B cell (primary cell): ENCODE data around the gene XCL2. TPM values are rescaled to one million over a fixed set of nuclear protein-coding genes. Genes with fewer than 3 reads are reported as not detected.

ENCODE experiments used
- ATAC-seq: fragments of 200-7000 bp; cut with Tn5 transposase; one replicate; pipeline ENCODE4 v1.10.0; 2021; ENCODE audit warnings: low read depth, mild to moderate bottlenecking, moderate number of reproducible peaks, moderate library complexity
- CTCF ChIA-PET: fragments of 350-600 bp; sonication (Branson Sonifier 250); formaldehyde crosslinking; loops from one replicate; lab custom pipeline; 2021; ENCODE audit warnings: antibody characterized with exemption, inconsistent platforms; lab: Charles Lee
- POLR2A ChIA-PET: fragments of 350-600 bp; sonication (Branson Sonifier 250); formaldehyde crosslinking; loops from one replicate; lab custom pipeline; 2021; ENCODE audit warnings: antibody characterized with exemption; lab: Charles Lee
- DNase-seq: peaks from one replicate; pipeline ENCODE4 v3.0.0; 2013
- H2AFZ ChIP-seq: 2 replicates; pipeline ENCODE4 v1.6.1; 2012; ENCODE audit warnings: mild to moderate bottlenecking, low read depth, low read length; ENCODE audit not compliant: insufficient read depth, poor library complexity, severe bottlenecking
- H3K27ac ChIP-seq, 2 donors: 1 replicate in 1 of 2; 2 replicates in 1 of 2; pipeline ENCODE4 v1.5.1; 2012 to 2013; ENCODE audit warnings: low read length in 2 of 2, mild to moderate bottlenecking in 2 of 2, moderate library complexity in 1 of 2
- H3K27me3 ChIP-seq, 4 experiments: fragments of 200-600 bp in 1 of 4; sonication (generic) in 1 of 4; replicated peaks in 1 of 4; 1 replicate in 2 of 4; 2 replicates in 2 of 4; pipeline versions ENCODE4 v1.6.1 to v1.7.0; 2013 to 2016; ENCODE audit warnings: low read length in 3 of 4, mild to moderate bottlenecking in 2 of 4, mixed read lengths in 1 of 4, moderate library complexity in 1 of 4; ENCODE audit not compliant: insufficient read depth in 4 of 4, control insufficient read depth in 3 of 4; ENCODE audit errors: control extremely low read depth in 1 of 4
- H3K36me3 ChIP-seq, 2 experiments: replicated peaks in 1 of 2; 1 replicate in 1 of 2; 2 replicates in 1 of 2; pipeline versions ENCODE4 v1.6.1 to v1.7.1; 2013; ENCODE audit warnings: low read length in 1 of 2; ENCODE audit not compliant: insufficient read depth in 2 of 2, control insufficient read depth in 1 of 2; ENCODE audit errors: control extremely low read depth in 1 of 2, extremely low read depth in 1 of 2
- H3K4me1 ChIP-seq, 2 donors: fragments of 200-600 bp in 1 of 2; sonication (generic) in 1 of 2; 1 replicate in 1 of 2; 2 replicates in 1 of 2; pipeline versions ENCODE4 v1.5.1 to v1.6.1; 2013 to 2017; ENCODE audit warnings: low read length in 2 of 2; ENCODE audit not compliant: control insufficient read depth in 2 of 2, insufficient read depth in 2 of 2
- H3K4me2 ChIP-seq: replicated peaks from 2 replicates; pipeline ENCODE3; 2012; ENCODE audit warnings: mild to moderate bottlenecking, low read depth, low read length; ENCODE audit not compliant: poor library complexity, severe bottlenecking
- H3K4me3 ChIP-seq, 5 experiments: fragments of 200-600 bp in 1 of 5; sonication (generic) in 1 of 5; 1 replicate in 3 of 5; 2 replicates in 2 of 5; pipeline versions ENCODE4 v1.5.1 to v1.7.0; 2011 to 2016; ENCODE audit warnings: low read length in 4 of 5, mild to moderate bottlenecking in 4 of 5, low read depth in 2 of 5, control low read depth in 1 of 5, moderate library complexity in 1 of 5; ENCODE audit not compliant: insufficient read depth in 1 of 5; ENCODE audit errors: control extremely low read depth in 1 of 5, extremely low read depth in 1 of 5
- H3K79me2 ChIP-seq: fragments of 200-600 bp; sonication (generic); one replicate; pipeline ENCODE4 v1.6.0; 2016; ENCODE audit warnings: low read length; ENCODE audit not compliant: control insufficient read depth, insufficient read depth
- H3K9ac ChIP-seq: fragments of 200-600 bp; sonication (generic); 2 replicates; pipeline ENCODE4 v1.6.1; 2017; ENCODE audit warnings: mild to moderate bottlenecking, low read length, moderate library complexity
- H3K9me3 ChIP-seq, 3 donors: one replicate each; pipeline versions ENCODE4 v1.6.1 to v1.7.1; 2013; ENCODE audit warnings: low read length in 2 of 3; ENCODE audit not compliant: control insufficient read depth in 2 of 3, insufficient read depth in 1 of 3; ENCODE audit errors: control extremely low read depth in 1 of 3
- H4K20me1 ChIP-seq: 2 replicates; pipeline ENCODE4 v1.6.0; 2012; ENCODE audit warnings: mild to moderate bottlenecking, low read length; ENCODE audit not compliant: insufficient read depth, control insufficient read depth, poor library complexity, severe bottlenecking
- H3K27ac Mint-ChIP-seq: one replicate; pipeline ENCODE4 v1.8.0; 2021; ENCODE audit warnings: mixed read lengths
- H3K27me3 Mint-ChIP-seq: one replicate; pipeline ENCODE4 v1.8.0; 2021; ENCODE audit warnings: mixed read lengths
- H3K4me1 Mint-ChIP-seq: one replicate; pipeline ENCODE4 v1.8.0; 2021; ENCODE audit warnings: mixed read lengths
- H3K4me3 Mint-ChIP-seq: one replicate; pipeline ENCODE4 v1.8.0; 2021; ENCODE audit warnings: mixed read lengths
- H3K9me3 Mint-ChIP-seq: one replicate; pipeline ENCODE4 v1.8.0; 2022; ENCODE audit warnings: mixed read lengths; ENCODE audit not compliant: insufficient read depth
- CTCF ChIP-seq: fragments of 200-600 bp; IDR thresholded peaks from one replicate; pipeline ENCODE4 v1.8.0; 2022; ENCODE audit warnings: antibody characterized with exemption, mild to moderate bottlenecking
- EZH2 ChIP-seq: IDR thresholded peaks from 2 replicates; pipeline ENCODE4 v1.6.1; 2012; ENCODE audit warnings: borderline replicate concordance, low read depth, mild to moderate bottlenecking, moderate library complexity, low read length; ENCODE audit not compliant: insufficient read depth, poor library complexity, severe bottlenecking
- WGBS: methylation state at CpG from one replicate; pipeline ENCODE4 v1.1.5; 2013; ENCODE audit warnings: missing lambda C conversion rate; ENCODE audit not compliant: insufficient coverage; 5-methylcytosine and 5-hydroxymethylcytosine counted together
- intact Hi-C: fragments of 100-400 bp; cut with micrococcal nuclease; formaldehyde crosslinking; loops from one replicate; pipeline ENCODE4 v1.10.0; 2022
- polyA plus RNA-seq: library from polyadenylated mRNA; depleted of rRNA; stranded (reverse); fragments of >200 nt; gene quantifications from 2 replicates; pipeline ENCODE4 v1.2.3, GENCODE V29; 2012
- total RNA-seq, 2 donors: library from RNA; stranded (reverse); fragments of 120-200 nt in 1 of 2; gene quantifications; 1 replicate in 1 of 2; 2 replicates in 1 of 2; pipeline versions ENCODE4 v1.2.3 to v1.2.4, GENCODE V29; 2013 to 2022

Gene XCL2
- total and polyA plus RNA-seq, 2 donors (not counting 1 experiment from before 2014, with no cell fraction given): 1.5 TPM; not detected in 1

- no peak overlapping the region for H3K27ac ChIP-seq
- H4K20me1 ChIP-seq: no peaks in the 10 kb centered on the region
- TF ChIP-seq EZH2: no peak
- no peak for TF ChIP-seq CTCF
- H3K4me2 ChIP-seq: no peak overlapping the region
- H2AFZ ChIP-seq: no peak overlapping the region
- no peaks in the 10 kb centered on the region for H3K79me2 ChIP-seq
- H3K36me3 ChIP-seq: no peaks in the 10 kb centered on the region
- H3K4me3 ChIP-seq: no peak overlapping the region
- CTCF ChIA-PET: no interaction called here
- no peaks in the 10 kb centered on the region for H3K4me1 ChIP-seq
- no peaks in the 10 kb centered on the region for H3K4me1 Mint-ChIP-seq
- H3K9me3 Mint-ChIP-seq: no peaks in the 10 kb centered on the region
- H3K9me3 ChIP-seq: no peaks in the 10 kb centered on the region
- ATAC-seq (no peak), DNase-seq (no peak)
- peaks cover 6% of the 10 kb centered on the region for H3K27me3 Mint-ChIP-seq
- intact Hi-C loops: no loop called here
- no peak overlapping the region for H3K27ac Mint-ChIP-seq
- POLR2A ChIA-PET: no interaction called here
- no peak overlapping the region for H3K4me3 Mint-ChIP-seq
- H3K27me3 ChIP-seq: no peaks in the 10 kb centered on the region
- H3K9ac ChIP-seq: no peak overlapping the region
- 90% methylated on average over 10 of the region's 13 CpGs for WGBS
Observed at GRCh38 chr1:168509875-168510791, 33.7 kb downstream of the XCL2 start.

GRCh38 chr1:168509210-168509609 is 34.6 kb downstream of the XCL2 start:
- H3K4me3 Mint-ChIP-seq: no peak overlapping the region
- intact Hi-C loops: no loop called here
- Histone ChIP-seq H3K9ac (no peak overlapping the region), H3K9me3 (no peaks in the 10 kb centered on the region), H3K36me3 (no peaks in the 10 kb centered on the region), H3K27me3 (no peaks in the 10 kb centered on the region), H3K4me3 (no peak overlapping the region), H3K79me2 (no peaks in the 10 kb centered on the region), H3K4me1 (no peaks in the 10 kb centered on the region), H2AFZ (no peak overlapping the region), H3K4me2 (no peak overlapping the region), H4K20me1 (no peaks in the 10 kb centered on the region), H3K27ac (no peak overlapping the region)
- ChIA-PET POLR2A (no interaction called here), CTCF (no interaction called here)
- H3K4me1 Mint-ChIP-seq: no peaks in the 10 kb centered on the region
- no CpG with 5 or more reads among the region's 1 CpG for WGBS
- ATAC-seq: no peak
- DNase-seq: no peak
- peaks cover 6% of the 10 kb centered on the region for H3K27me3 Mint-ChIP-seq
- H3K9me3 Mint-ChIP-seq: no peaks in the 10 kb centered on the region
- TF ChIP-seq CTCF: no peak
- TF ChIP-seq EZH2: no peak
- H3K27ac Mint-ChIP-seq: no peak overlapping the region
